NT2/D1 (cell line): ENCODE results near the gene PEAR1.

ENCODE experiments used
- DNase-seq: peaks from one replicate; pipeline ENCODE4 v3.0.0-alpha.2; 2011; ENCODE audit warnings: low read depth, low spot score
- H3K27me3 ChIP-seq: 2 replicates; pipeline ENCODE4 v1.6.0; 2011; ENCODE audit warnings: mild to moderate bottlenecking; ENCODE audit not compliant: insufficient read length, insufficient read depth
- H3K36me3 ChIP-seq: 2 replicates; pipeline ENCODE4 v1.6.1; 2011; ENCODE audit warnings: mild to moderate bottlenecking, low read length, mixed read lengths; ENCODE audit not compliant: insufficient read depth, insufficient read length
- H3K4me1 ChIP-seq: 2 replicates; pipeline ENCODE4 v1.5.1; 2011; ENCODE audit not compliant: insufficient read depth, insufficient read length
- H3K4me3 ChIP-seq: 2 replicates; pipeline ENCODE4 v1.5.1; 2011; ENCODE audit warnings: low read depth; ENCODE audit not compliant: insufficient read length
- H3K9ac ChIP-seq: 2 replicates; pipeline ENCODE4 v1.6.0; 2011; ENCODE audit warnings: low read depth; ENCODE audit not compliant: insufficient read length
- H3K9me3 ChIP-seq: 2 replicates; pipeline ENCODE4 v1.5.1; 2011; ENCODE audit warnings: mild to moderate bottlenecking, low read length; ENCODE audit not compliant: insufficient read depth
- SUZ12 ChIP-seq: IDR thresholded peaks from 2 replicates; pipeline ENCODE4 v1.6.1; 2011; ENCODE audit not compliant: insufficient read length, insufficient read depth; ENCODE audit errors: extremely low read depth
- YY1 ChIP-seq: IDR thresholded peaks from 2 replicates; pipeline ENCODE4 v1.6.1; 2011; ENCODE audit not compliant: insufficient read length, insufficient read depth
- ZNF274 ChIP-seq: IDR thresholded peaks from 2 replicates; pipeline ENCODE4 v1.6.1; 2011; ENCODE audit warnings: mild to moderate bottlenecking, low read depth, low read length

Gene PEAR1

GRCh38 chr1:156847591-156848460 lies 45.7 kb upstream of the PEAR1 start:
- Histone ChIP-seq H3K9me3 (no peaks in the 10 kb centered on the region), H3K4me3 (no peak overlapping the region), H3K27me3 (peaks cover 7% of the 10 kb centered on the region), H3K9ac (no peak overlapping the region), H3K36me3 (no peaks in the 10 kb centered on the region), H3K4me1 (peaks cover 21% of the 10 kb centered on the region)
- DNase-seq: no peak
- TF ChIP-seq ZNF274: no peak
- no peak for TF ChIP-seq YY1
- TF ChIP-seq SUZ12: no peak

- Histone ChIP-seq H3K36me3 (no peaks in the 10 kb centered on the region), H3K4me3 (no peak overlapping the region), H3K9ac (no peak overlapping the region), H3K27me3 (peaks cover 5% of the 10 kb centered on the region), H3K4me1 (peaks cover 22% of the 10 kb centered on the region), H3K9me3 (no peaks in the 10 kb centered on the region)
- DNase-seq: no peak
- TF ChIP-seq SUZ12 (no peak), ZNF274 (no peak), YY1 (no peak)
Measured at GRCh38 chr1:156848461-156849150, 44.9 kb upstream of the PEAR1 start.

- H3K9me3 ChIP-seq: no peaks in the 10 kb centered on the region
- H3K4me3 ChIP-seq: no peak overlapping the region
- H3K4me1 ChIP-seq: peaks cover 20% of the 10 kb centered on the region
- H3K36me3 ChIP-seq: no peaks in the 10 kb centered on the region
- peaks cover 10% of the 10 kb centered on the region for H3K27me3 ChIP-seq
- no peak for TF ChIP-seq SUZ12
- TF ChIP-seq ZNF274: no peak
- TF ChIP-seq YY1: no peak
- DNase-seq: no peak
- H3K9ac ChIP-seq: no peak overlapping the region
Measured at GRCh38 chr1:156849151-156849496, 44.4 kb upstream of the PEAR1 start.

GRCh38 chr1:156851779-156852417 lies 41.6 kb upstream of the PEAR1 start:
- H3K4me1 ChIP-seq: peaks cover 12% of the 10 kb centered on the region
- peaks cover 22% of the 10 kb centered on the region for H3K27me3 ChIP-seq
- H3K9ac ChIP-seq: no peak overlapping the region
- H3K36me3 ChIP-seq: no peaks in the 10 kb centered on the region
- TF ChIP-seq SUZ12: no peak
- no peak for TF ChIP-seq YY1
- TF ChIP-seq ZNF274: no peak
- no peak for DNase-seq
- H3K9me3 ChIP-seq: no peaks in the 10 kb centered on the region
- H3K4me3 ChIP-seq: no peak overlapping the region

GRCh38 chr1:156852418-156852874 lies 41.1 kb upstream of the PEAR1 start:
- DNase-seq: no peak
- Histone ChIP-seq H3K9me3 (no peaks in the 10 kb centered on the region), H3K27me3 (peaks cover 24% of the 10 kb centered on the region), H3K36me3 (no peaks in the 10 kb centered on the region), H3K4me3 (no peak overlapping the region), H3K9ac (no peak overlapping the region), H3K4me1 (peaks cover 12% of the 10 kb centered on the region)
- TF ChIP-seq YY1 (no peak), SUZ12 (no peak), ZNF274 (no peak)

GRCh38 chr1:156853761-156854160 lies 39.8 kb upstream of the PEAR1 start:
- peaks cover 19% of the 10 kb centered on the region for H3K4me1 ChIP-seq
- TF ChIP-seq ZNF274 (no peak), SUZ12 (no peak), YY1 (no peak)
- no peaks in the 10 kb centered on the region for H3K9me3 ChIP-seq
- DNase-seq: no peak
- no peak overlapping the region for H3K9ac ChIP-seq
- no peak overlapping the region for H3K4me3 ChIP-seq
- H3K36me3 ChIP-seq: no peaks in the 10 kb centered on the region
- H3K27me3 ChIP-seq: peaks cover 37% of the 10 kb centered on the region

- DNase-seq: no peak
- peaks cover 23% of the 10 kb centered on the region for H3K4me1 ChIP-seq
- H3K9ac ChIP-seq: no peak overlapping the region
- no peaks in the 10 kb centered on the region for H3K36me3 ChIP-seq
- peaks cover 45% of the 10 kb centered on the region for H3K27me3 ChIP-seq
- H3K9me3 ChIP-seq: no peaks in the 10 kb centered on the region
- no peak overlapping the region for H3K4me3 ChIP-seq
- TF ChIP-seq ZNF274 (no peak), SUZ12 (no peak), YY1 (no peak)
Measured at GRCh38 chr1:156854634-156855033, 38.9 kb upstream of the PEAR1 start.
